Mucosa of descending colon (tissue), 3 donors: Measurements from ENCODE around the gene POLRMT. TPM values are rescaled to one million over a fixed set of nuclear protein-coding genes. Genes with fewer than 3 reads are reported as not detected.

ENCODE experiments used
- ATAC-seq: fragments of 200-7000 bp; cut with Tn5 transposase; one replicate; pipeline ENCODE4 v1.9.1; 2020; ENCODE audit warnings: mild to moderate bottlenecking, moderate library complexity
- DNase-seq, 3 donors: peaks; one replicate each; pipeline ENCODE4 v3.0.0-alpha.2; 2020
- H3K36me3 ChIP-seq: fragments of 200-600 bp; one replicate; pipeline ENCODE4 v1.8.0; 2021; ENCODE audit warnings: low read depth, mild to moderate bottlenecking
- H3K4me1 ChIP-seq: fragments of 200-600 bp; one replicate; pipeline ENCODE4 v1.8.0; 2021; ENCODE audit warnings: low read depth, mild to moderate bottlenecking
- H3K4me3 ChIP-seq: fragments of 200-600 bp; one replicate; pipeline ENCODE4 v1.8.0; 2021; ENCODE audit warnings: mild to moderate bottlenecking
- H3K9me3 ChIP-seq: fragments of 200-600 bp; one replicate; pipeline ENCODE4 v1.8.0; 2021; ENCODE audit warnings: mild to moderate bottlenecking
- intact Hi-C, 2 donors: fragments of 100-400 bp; cut with DNase I in 1 of 2; cut with micrococcal nuclease in 1 of 2; formaldehyde crosslinking; loops; one replicate each; pipeline versions ENCODE4 v1.11.0 to v1.11.1; 2022; cut with DNase I, micrococcal nuclease
- total RNA-seq, 3 donors: library from RNA; stranded (reverse); fragmentation: NEBNext Ultra II Directional in 2 of 3; extraction: Animal tissue kit (Norgen Biotek cat#: 25700) in 2 of 3; gene quantifications; one replicate each; pipeline versions ENCODE4 v1.2.1 to v1.2.4, GENCODE V29; 2021 to 2023
- TF ChIP-seq, protein P1 (sequence below): fragments of 200-600 bp; IDR thresholded peaks from one replicate; pipeline ENCODE4 v1.8.0; 2022; ENCODE audit warnings: antibody characterized with exemption, mild to moderate bottlenecking
- donor health status: DM: no; HTN: no; CAD: no; lungs with moderate emphysema.
- donor health status: DM: no; HTN: no; CAD: no.
- donor health status: DM: no; HTN: yes; CAD: no.

The POLRMT gene
- total RNA-seq, 3 donors from 2014 or later: 48.3 to 61.1 (median 51.1) TPM

DNA sequence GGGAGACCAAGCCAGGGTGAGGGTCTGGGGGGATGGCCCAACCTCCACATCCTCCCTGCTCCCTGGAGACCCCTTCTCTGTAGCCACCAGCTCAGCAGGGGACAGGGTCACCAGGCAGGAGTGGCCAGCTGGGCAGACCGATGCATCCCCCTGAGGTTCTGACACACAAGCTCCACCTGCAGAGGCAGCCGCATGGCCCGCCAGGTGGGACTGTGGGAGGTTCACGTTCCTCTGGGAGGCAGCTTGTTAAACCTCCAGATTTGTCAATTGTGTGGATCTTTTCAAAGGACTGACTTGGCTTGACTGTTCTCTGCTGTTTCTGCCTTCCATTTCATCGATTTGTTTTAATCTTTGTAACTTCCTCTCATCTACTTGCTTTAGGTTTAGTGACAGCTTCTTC, 8.1 kb downstream of the POLRMT start:
- TF ChIP-seq, protein P1, sequence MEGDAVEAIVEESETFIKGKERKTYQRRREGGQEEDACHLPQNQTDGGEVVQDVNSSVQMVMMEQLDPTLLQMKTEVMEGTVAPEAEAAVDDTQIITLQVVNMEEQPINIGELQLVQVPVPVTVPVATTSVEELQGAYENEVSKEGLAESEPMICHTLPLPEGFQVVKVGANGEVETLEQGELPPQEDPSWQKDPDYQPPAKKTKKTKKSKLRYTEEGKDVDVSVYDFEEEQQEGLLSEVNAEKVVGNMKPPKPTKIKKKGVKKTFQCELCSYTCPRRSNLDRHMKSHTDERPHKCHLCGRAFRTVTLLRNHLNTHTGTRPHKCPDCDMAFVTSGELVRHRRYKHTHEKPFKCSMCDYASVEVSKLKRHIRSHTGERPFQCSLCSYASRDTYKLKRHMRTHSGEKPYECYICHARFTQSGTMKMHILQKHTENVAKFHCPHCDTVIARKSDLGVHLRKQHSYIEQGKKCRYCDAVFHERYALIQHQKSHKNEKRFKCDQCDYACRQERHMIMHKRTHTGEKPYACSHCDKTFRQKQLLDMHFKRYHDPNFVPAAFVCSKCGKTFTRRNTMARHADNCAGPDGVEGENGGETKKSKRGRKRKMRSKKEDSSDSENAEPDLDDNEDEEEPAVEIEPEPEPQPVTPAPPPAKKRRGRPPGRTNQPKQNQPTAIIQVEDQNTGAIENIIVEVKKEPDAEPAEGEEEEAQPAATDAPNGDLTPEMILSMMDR: no peak
- H3K36me3 ChIP-seq: peaks cover 2% of the 10 kb centered on the region
- intact Hi-C loops: no loop called here
- no peak overlapping the region for H3K4me3 ChIP-seq
- DNase-seq: no peak
- no peaks in the 10 kb centered on the region for H3K9me3 ChIP-seq
- H3K4me1 ChIP-seq: no peaks in the 10 kb centered on the region
- no peak for ATAC-seq

DNA sequence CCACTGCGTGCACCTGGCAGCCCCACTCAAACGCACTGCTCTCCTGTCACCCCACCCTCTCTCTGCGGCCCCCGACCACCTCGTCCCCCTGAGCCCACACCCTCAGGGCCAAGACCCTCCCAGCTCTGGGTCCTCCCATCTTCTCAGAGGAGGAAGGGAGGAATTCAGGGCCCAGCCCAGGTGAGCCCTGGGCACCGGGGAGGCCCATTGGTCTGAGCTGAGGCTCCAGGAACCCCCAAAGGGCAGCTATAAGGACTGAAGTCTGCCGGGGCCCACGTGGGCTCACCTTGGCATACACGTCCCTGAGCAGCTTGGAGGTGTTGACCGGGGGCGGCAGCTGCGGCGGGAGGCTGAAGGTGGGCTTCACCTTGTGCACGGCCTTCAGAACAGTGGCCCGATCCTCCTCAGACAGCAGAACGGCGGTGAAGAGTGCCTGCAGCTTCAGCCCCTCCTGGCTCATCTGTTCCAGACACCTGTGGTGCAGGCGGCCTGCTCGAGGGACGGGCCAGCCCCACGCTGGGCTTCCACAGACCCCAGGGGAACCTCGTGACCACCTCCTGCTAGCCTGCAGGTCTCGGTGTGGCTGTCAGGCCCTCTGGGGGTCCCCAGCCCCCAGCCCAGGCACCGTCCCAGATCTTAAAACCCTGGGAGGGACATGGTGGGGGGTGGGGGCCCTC, 8.8 kb downstream of the POLRMT start:
- ATAC-seq (no peak), DNase-seq (no peak)
- TF ChIP-seq, protein P1: no peak
- H3K36me3 ChIP-seq: peaks cover 6% of the 10 kb centered on the region
- H3K4me1 ChIP-seq: no peaks in the 10 kb centered on the region
- intact Hi-C loops: no loop called here
- no peak overlapping the region for H3K4me3 ChIP-seq
- no peaks in the 10 kb centered on the region for H3K9me3 ChIP-seq

DNA sequence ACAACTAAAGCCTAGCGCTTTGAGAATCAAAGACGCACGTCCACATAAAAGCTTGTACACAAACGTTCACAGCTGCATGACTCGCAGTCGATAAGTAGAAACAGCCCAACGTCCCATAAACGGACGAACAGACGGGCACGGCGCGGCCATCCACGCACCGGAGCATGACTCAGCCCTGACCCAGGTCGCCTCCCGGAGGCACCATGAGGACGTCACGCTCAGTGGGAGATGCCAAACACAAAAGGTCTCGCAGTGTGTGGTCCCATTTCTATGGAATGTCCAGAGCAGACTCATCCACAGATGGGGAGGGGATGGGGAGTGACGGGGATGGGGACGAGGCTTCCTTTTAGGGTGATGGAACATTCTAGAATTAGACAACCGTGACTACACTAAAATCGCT, 9.4 kb downstream of the POLRMT start:
- no peaks in the 10 kb centered on the region for H3K9me3 ChIP-seq
- intact Hi-C loops: no loop called here
- H3K4me3 ChIP-seq: no peak overlapping the region
- peaks cover 12% of the 10 kb centered on the region for H3K36me3 ChIP-seq
- H3K4me1 ChIP-seq: no peaks in the 10 kb centered on the region
- ATAC-seq: no peak
- TF ChIP-seq, protein P1: no peak
- DNase-seq: no peak

DNA sequence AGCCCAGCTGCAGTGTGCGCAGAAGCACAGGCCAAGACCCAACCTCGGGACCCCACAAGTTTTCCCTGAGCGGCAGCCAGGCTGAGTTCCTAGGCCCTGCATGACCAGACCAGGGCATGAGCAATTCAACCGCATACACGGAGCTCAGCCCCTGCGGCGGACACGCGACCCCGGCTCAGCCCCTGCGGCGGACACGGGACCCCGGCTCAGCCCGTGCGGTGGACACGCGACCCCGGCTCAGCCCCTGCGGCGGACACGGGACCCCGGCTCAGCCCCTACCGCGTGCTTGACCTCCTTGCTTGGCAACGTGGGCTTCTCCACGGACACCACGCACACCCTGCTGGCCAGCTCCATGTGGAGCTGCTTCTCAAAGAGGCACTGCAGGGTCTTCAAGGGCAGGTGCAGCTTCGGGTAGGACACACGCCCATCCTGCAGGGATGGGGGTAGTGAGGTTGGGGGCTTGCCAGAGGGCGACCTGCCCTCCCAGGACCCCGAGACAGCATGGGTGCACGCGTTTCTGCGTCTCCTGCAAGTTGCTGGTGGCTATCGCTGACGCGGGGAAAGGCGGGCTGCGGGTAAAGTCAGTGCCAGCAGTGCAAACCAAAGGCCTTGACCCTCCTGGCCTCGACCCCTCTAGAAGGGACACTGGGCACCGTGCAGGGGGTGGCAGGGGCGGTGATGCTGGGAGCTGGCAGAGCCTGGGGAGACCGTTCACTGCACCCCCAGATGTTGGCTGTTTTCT, 10.0 kb downstream of the POLRMT start:
- DNase-seq (no peak), ATAC-seq (no peak)
- Histone ChIP-seq H3K9me3 (no peaks in the 10 kb centered on the region), H3K4me1 (no peaks in the 10 kb centered on the region), H3K36me3 (peaks cover 12% of the 10 kb centered on the region), H3K4me3 (no peak overlapping the region)
- intact Hi-C loops: no loop called here
- TF ChIP-seq, protein P1: no peak

DNA sequence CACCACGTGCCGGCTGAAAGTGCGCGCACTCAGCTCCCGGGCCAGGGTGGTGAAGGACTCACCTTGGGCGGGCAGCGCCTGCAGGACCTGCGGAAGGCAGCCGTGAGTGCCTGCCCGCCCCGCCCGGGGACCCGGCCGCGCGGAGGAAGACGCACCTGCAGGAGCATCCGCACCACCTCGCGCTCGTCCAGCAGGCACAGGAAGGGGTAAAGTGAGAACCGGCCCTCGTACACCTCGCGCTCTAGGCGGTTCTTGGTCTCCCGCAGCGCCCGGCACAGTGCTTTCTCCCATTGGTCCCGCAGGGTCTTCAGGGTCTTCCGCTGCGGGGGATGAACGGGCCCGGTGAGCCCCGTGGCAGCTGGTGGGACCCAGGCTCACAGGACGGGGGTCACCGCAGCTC, 10.7 kb downstream of the POLRMT start:
- no peaks in the 10 kb centered on the region for H3K4me1 ChIP-seq
- intact Hi-C loops: no loop called here
- DNase-seq (no peak), ATAC-seq (no peak)
- no peak overlapping the region for H3K4me3 ChIP-seq
- TF ChIP-seq, protein P1: no peak
- H3K36me3 ChIP-seq: peaks cover 12% of the 10 kb centered on the region
- no peaks in the 10 kb centered on the region for H3K9me3 ChIP-seq
